ENCODE results near the gene USP21.

DNA sequence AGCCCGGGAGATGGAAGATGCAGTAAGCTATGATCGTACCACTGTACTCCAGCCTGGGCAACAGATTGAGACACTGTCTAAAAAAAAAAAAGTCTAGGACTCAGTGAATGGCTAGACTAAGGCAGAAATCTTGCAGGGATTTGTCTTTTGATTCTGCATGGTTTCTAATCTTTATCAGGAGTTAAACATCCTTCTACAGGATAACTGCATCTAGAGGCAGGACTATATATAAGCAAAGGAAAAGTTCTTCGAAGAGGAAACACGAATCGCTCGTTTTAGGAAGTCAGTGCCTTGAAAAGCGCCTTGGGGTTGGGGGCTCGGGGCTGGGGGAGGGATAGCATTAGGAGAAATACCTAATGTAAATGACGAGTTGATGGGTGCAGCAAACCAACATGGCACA, 6.1 kb upstream of the USP21 start:
- no peak for TF ChIP-seq EZH2 (IDR thresholded peaks at IDR 0.05; ENCODE audit: borderline replicate concordance, low read length)
- TF ChIP-seq, protein P1, sequence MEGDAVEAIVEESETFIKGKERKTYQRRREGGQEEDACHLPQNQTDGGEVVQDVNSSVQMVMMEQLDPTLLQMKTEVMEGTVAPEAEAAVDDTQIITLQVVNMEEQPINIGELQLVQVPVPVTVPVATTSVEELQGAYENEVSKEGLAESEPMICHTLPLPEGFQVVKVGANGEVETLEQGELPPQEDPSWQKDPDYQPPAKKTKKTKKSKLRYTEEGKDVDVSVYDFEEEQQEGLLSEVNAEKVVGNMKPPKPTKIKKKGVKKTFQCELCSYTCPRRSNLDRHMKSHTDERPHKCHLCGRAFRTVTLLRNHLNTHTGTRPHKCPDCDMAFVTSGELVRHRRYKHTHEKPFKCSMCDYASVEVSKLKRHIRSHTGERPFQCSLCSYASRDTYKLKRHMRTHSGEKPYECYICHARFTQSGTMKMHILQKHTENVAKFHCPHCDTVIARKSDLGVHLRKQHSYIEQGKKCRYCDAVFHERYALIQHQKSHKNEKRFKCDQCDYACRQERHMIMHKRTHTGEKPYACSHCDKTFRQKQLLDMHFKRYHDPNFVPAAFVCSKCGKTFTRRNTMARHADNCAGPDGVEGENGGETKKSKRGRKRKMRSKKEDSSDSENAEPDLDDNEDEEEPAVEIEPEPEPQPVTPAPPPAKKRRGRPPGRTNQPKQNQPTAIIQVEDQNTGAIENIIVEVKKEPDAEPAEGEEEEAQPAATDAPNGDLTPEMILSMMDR (conservative IDR thresholded peaks at IDR 0.05 in 1 of 2, IDR thresholded peaks at IDR 0.05 in 1 of 2; ENCODE audit: extremely low read depth in 1 of 2, insufficient read depth in 1 of 2, low read depth in 1 of 2, low read length in 2 of 2) = no peak
